B cell (primary cell): ENCODE data around the gene TFCP2L1. TPM values are rescaled to one million over a fixed set of nuclear protein-coding genes. Genes with fewer than 3 reads are reported as not detected.

Experiments used
- ATAC-seq: fragments of 200-7000 bp; cut with Tn5 transposase; one replicate; pipeline ENCODE4 v1.10.0; 2021; ENCODE audit warnings: low read depth, mild to moderate bottlenecking, moderate number of reproducible peaks, moderate library complexity
- CTCF ChIA-PET: fragments of 350-600 bp; sonication (Branson Sonifier 250); formaldehyde crosslinking; loops from one replicate; lab custom pipeline; 2021; ENCODE audit warnings: antibody characterized with exemption, inconsistent platforms; lab: Charles Lee
- POLR2A ChIA-PET: fragments of 350-600 bp; sonication (Branson Sonifier 250); formaldehyde crosslinking; loops from one replicate; lab custom pipeline; 2021; ENCODE audit warnings: antibody characterized with exemption; lab: Charles Lee
- DNase-seq: peaks from one replicate; pipeline ENCODE4 v3.0.0; 2013
- H2AFZ ChIP-seq: 2 replicates; pipeline ENCODE4 v1.6.1; 2012; ENCODE audit warnings: mild to moderate bottlenecking, low read depth, low read length; ENCODE audit not compliant: insufficient read depth, poor library complexity, severe bottlenecking
- H3K27ac ChIP-seq, 2 donors: 1 replicate in 1 of 2; 2 replicates in 1 of 2; pipeline ENCODE4 v1.5.1; 2012 to 2013; ENCODE audit warnings: low read length in 2 of 2, mild to moderate bottlenecking in 2 of 2, moderate library complexity in 1 of 2
- H3K27me3 ChIP-seq, 4 experiments: fragments of 200-600 bp in 1 of 4; sonication (generic) in 1 of 4; replicated peaks in 1 of 4; 1 replicate in 2 of 4; 2 replicates in 2 of 4; pipeline versions ENCODE4 v1.6.1 to v1.7.0; 2013 to 2016; ENCODE audit warnings: low read length in 3 of 4, mild to moderate bottlenecking in 2 of 4, mixed read lengths in 1 of 4, moderate library complexity in 1 of 4; ENCODE audit not compliant: insufficient read depth in 4 of 4, control insufficient read depth in 3 of 4; ENCODE audit errors: control extremely low read depth in 1 of 4
- H3K36me3 ChIP-seq, 2 experiments: replicated peaks in 1 of 2; 1 replicate in 1 of 2; 2 replicates in 1 of 2; pipeline versions ENCODE4 v1.6.1 to v1.7.1; 2013; ENCODE audit warnings: low read length in 1 of 2; ENCODE audit not compliant: insufficient read depth in 2 of 2, control insufficient read depth in 1 of 2; ENCODE audit errors: control extremely low read depth in 1 of 2, extremely low read depth in 1 of 2
- H3K4me1 ChIP-seq, 2 donors: fragments of 200-600 bp in 1 of 2; sonication (generic) in 1 of 2; 1 replicate in 1 of 2; 2 replicates in 1 of 2; pipeline versions ENCODE4 v1.5.1 to v1.6.1; 2013 to 2017; ENCODE audit warnings: low read length in 2 of 2; ENCODE audit not compliant: control insufficient read depth in 2 of 2, insufficient read depth in 2 of 2
- H3K4me2 ChIP-seq: replicated peaks from 2 replicates; pipeline ENCODE3; 2012; ENCODE audit warnings: mild to moderate bottlenecking, low read depth, low read length; ENCODE audit not compliant: poor library complexity, severe bottlenecking
- H3K4me3 ChIP-seq, 5 experiments: fragments of 200-600 bp in 1 of 5; sonication (generic) in 1 of 5; 1 replicate in 3 of 5; 2 replicates in 2 of 5; pipeline versions ENCODE4 v1.5.1 to v1.7.0; 2011 to 2016; ENCODE audit warnings: low read length in 4 of 5, mild to moderate bottlenecking in 4 of 5, low read depth in 2 of 5, control low read depth in 1 of 5, moderate library complexity in 1 of 5; ENCODE audit not compliant: insufficient read depth in 1 of 5; ENCODE audit errors: control extremely low read depth in 1 of 5, extremely low read depth in 1 of 5
- H3K79me2 ChIP-seq: fragments of 200-600 bp; sonication (generic); one replicate; pipeline ENCODE4 v1.6.0; 2016; ENCODE audit warnings: low read length; ENCODE audit not compliant: control insufficient read depth, insufficient read depth
- H3K9ac ChIP-seq: fragments of 200-600 bp; sonication (generic); 2 replicates; pipeline ENCODE4 v1.6.1; 2017; ENCODE audit warnings: mild to moderate bottlenecking, low read length, moderate library complexity
- H3K9me3 ChIP-seq, 3 donors: one replicate each; pipeline versions ENCODE4 v1.6.1 to v1.7.1; 2013; ENCODE audit warnings: low read length in 2 of 3; ENCODE audit not compliant: control insufficient read depth in 2 of 3, insufficient read depth in 1 of 3; ENCODE audit errors: control extremely low read depth in 1 of 3
- H4K20me1 ChIP-seq: 2 replicates; pipeline ENCODE4 v1.6.0; 2012; ENCODE audit warnings: mild to moderate bottlenecking, low read length; ENCODE audit not compliant: insufficient read depth, control insufficient read depth, poor library complexity, severe bottlenecking
- H3K27ac Mint-ChIP-seq: one replicate; pipeline ENCODE4 v1.8.0; 2021; ENCODE audit warnings: mixed read lengths
- H3K27me3 Mint-ChIP-seq: one replicate; pipeline ENCODE4 v1.8.0; 2021; ENCODE audit warnings: mixed read lengths
- H3K4me1 Mint-ChIP-seq: one replicate; pipeline ENCODE4 v1.8.0; 2021; ENCODE audit warnings: mixed read lengths
- H3K4me3 Mint-ChIP-seq: one replicate; pipeline ENCODE4 v1.8.0; 2021; ENCODE audit warnings: mixed read lengths
- H3K9me3 Mint-ChIP-seq: one replicate; pipeline ENCODE4 v1.8.0; 2022; ENCODE audit warnings: mixed read lengths; ENCODE audit not compliant: insufficient read depth
- CTCF ChIP-seq: fragments of 200-600 bp; IDR thresholded peaks from one replicate; pipeline ENCODE4 v1.8.0; 2022; ENCODE audit warnings: antibody characterized with exemption, mild to moderate bottlenecking
- EZH2 ChIP-seq: IDR thresholded peaks from 2 replicates; pipeline ENCODE4 v1.6.1; 2012; ENCODE audit warnings: borderline replicate concordance, low read depth, mild to moderate bottlenecking, moderate library complexity, low read length; ENCODE audit not compliant: insufficient read depth, poor library complexity, severe bottlenecking
- WGBS: methylation state at CpG from one replicate; pipeline ENCODE4 v1.1.5; 2013; ENCODE audit warnings: missing lambda C conversion rate; ENCODE audit not compliant: insufficient coverage; 5-methylcytosine and 5-hydroxymethylcytosine counted together
- intact Hi-C: fragments of 100-400 bp; cut with micrococcal nuclease; formaldehyde crosslinking; loops from one replicate; pipeline ENCODE4 v1.10.0; 2022
- polyA plus RNA-seq: library from polyadenylated mRNA; depleted of rRNA; stranded (reverse); fragments of >200 nt; gene quantifications from 2 replicates; pipeline ENCODE4 v1.2.3, GENCODE V29; 2012
- total RNA-seq, 2 donors: library from RNA; stranded (reverse); fragments of 120-200 nt in 1 of 2; gene quantifications; 1 replicate in 1 of 2; 2 replicates in 1 of 2; pipeline versions ENCODE4 v1.2.3 to v1.2.4, GENCODE V29; 2013 to 2022

TFCP2L1 gene
- total and polyA plus RNA-seq, 2 donors (not counting 1 experiment from before 2014, with no cell fraction given): 0.03 TPM; not detected in 1

- Histone ChIP-seq H2AFZ (no peak overlapping the region), H3K27ac (no peak overlapping the region), H3K27me3 (peaks cover 0 to 10% (median 7%) of the 10 kb centered on the region in 4 experiments), H3K36me3 (no peaks in the 10 kb centered on the region), H3K4me1 (peaks cover 4 to 5% of the 10 kb centered on the region in 2 donors), H3K4me2 (no peak overlapping the region), H3K9ac (no peak overlapping the region), H3K4me3 (no peak overlapping the region), H3K9me3 (no peaks in the 10 kb centered on the region), H4K20me1 (no peaks in the 10 kb centered on the region), H3K79me2 (no peaks in the 10 kb centered on the region)
- Mint-ChIP-seq H3K27ac (no peak overlapping the region), H3K4me1 (peaks cover 10% of the 10 kb centered on the region), H3K4me3 (no peak overlapping the region), H3K9me3 (no peaks in the 10 kb centered on the region), H3K27me3 (peaks cover 35% of the 10 kb centered on the region)
- CTCF ChIA-PET: no interaction called here
- intact Hi-C loops: no loop called here
- DNase-seq (no peak), ATAC-seq (no peak)
- POLR2A ChIA-PET: no interaction called here
- WGBS: 69% methylated on average over 7 of the region's 10 CpGs
- TF ChIP-seq CTCF (no peak), EZH2 (no peak)
These were observed 5.4 kb downstream of the TFCP2L1 start for GRCh38 chr2:121279476-121280220.

GRCh38 chr2:121276341-121276740 lies 8.7 kb downstream of the TFCP2L1 start:
- WGBS: 90% methylated on average over 4 of the region's 6 CpGs
- no peaks in the 10 kb centered on the region for H3K4me1 Mint-ChIP-seq
- no peak for TF ChIP-seq CTCF
- TF ChIP-seq EZH2: no peak

More at GRCh38 chr2:121276341-121276740, 8.7 kb downstream of the TFCP2L1 start:
- no peak overlapping the region for H2AFZ ChIP-seq
- no peaks in the 10 kb centered on the region for H3K9me3 ChIP-seq
- POLR2A ChIA-PET: no interaction called here
- no peak overlapping the region for H3K4me3 ChIP-seq
- no peaks in the 10 kb centered on the region for H3K4me1 ChIP-seq
- CTCF ChIA-PET: no interaction called here
- no peak overlapping the region for H3K9ac ChIP-seq
- DNase-seq (no peak), ATAC-seq (no peak)
- no peak overlapping the region for H3K27ac ChIP-seq
- no peak overlapping the region for H3K4me2 ChIP-seq
- no peaks in the 10 kb centered on the region for H3K79me2 ChIP-seq
- no peaks in the 10 kb centered on the region for H4K20me1 ChIP-seq
- Mint-ChIP-seq H3K27me3 (peaks cover 20% of the 10 kb centered on the region), H3K4me3 (no peak overlapping the region), H3K9me3 (no peaks in the 10 kb centered on the region), H3K27ac (no peak overlapping the region)
- intact Hi-C loops: no loop called here
- no peaks in the 10 kb centered on the region for H3K36me3 ChIP-seq
- peaks cover 0 to 3% (median 0%) of the 10 kb centered on the region in 4 experiments for H3K27me3 ChIP-seq
